Keratinocyte (primary cell): ENCODE results near the gene IFI27L2. TPM values are rescaled to one million over a fixed set of nuclear protein-coding genes. Genes with fewer than 3 reads are reported as not detected.
A peak's percentile ranks its signal among the peaks of the same experiment; 100 is the strongest.

Experiments
- DNase-seq: peaks from one replicate; pipeline ENCODE4 v3.0.0-alpha.2; 2011; ENCODE audit warnings: low read depth, missing footprints, low spot score
- FAIRE-seq: peaks from 2 replicates; lab custom pipeline; 2011; peaks lifted over from hg19 to GRCh38; lab: Jason Lieb, UNC
- H2AFZ ChIP-seq: 2 replicates; pipeline ENCODE4 v1.6.0; 2012; ENCODE audit warnings: low read length, control low read depth, inconsistent platforms; ENCODE audit not compliant: control insufficient read depth
- H3K27ac ChIP-seq: 2 replicates; pipeline ENCODE4 v1.5.1; 2011; ENCODE audit warnings: low read length; ENCODE audit not compliant: control insufficient read depth, insufficient read depth
- H3K27me3 ChIP-seq: 3 replicates; pipeline ENCODE4 v1.6.0; 2011; ENCODE audit warnings: low read length; ENCODE audit not compliant: control insufficient read depth, insufficient read depth; ENCODE audit errors: extremely low read depth
- H3K36me3 ChIP-seq, 2 experiments: 2 replicates in 1 of 2; 3 replicates in 1 of 2; pipeline ENCODE4 v1.5.1; 2011; ENCODE audit warnings: low read length in 2 of 2, mild to moderate bottlenecking in 1 of 2; ENCODE audit not compliant: control insufficient read depth in 2 of 2, insufficient read depth in 2 of 2; ENCODE audit errors: extremely low read depth in 1 of 2
- H3K4me1 ChIP-seq: 3 replicates; pipeline ENCODE4 v1.5.1; 2011; ENCODE audit warnings: low read length; ENCODE audit not compliant: control insufficient read depth, insufficient read depth; ENCODE audit errors: extremely low read depth
- H3K4me2 ChIP-seq: 3 replicates; pipeline ENCODE4 v1.6.0; 2011; ENCODE audit warnings: low read depth, low read length; ENCODE audit not compliant: control insufficient read depth, insufficient read depth; ENCODE audit errors: extremely low read depth
- H3K4me3 ChIP-seq, 3 experiments: fragments of 200-600 bp in 1 of 3; sonication (generic) in 1 of 3; 2 replicates in 2 of 3; 3 replicates in 1 of 3; pipeline ENCODE4 v1.5.1; 2011 to 2016; ENCODE audit warnings: low read length in 3 of 3, mild to moderate bottlenecking in 3 of 3, control low read depth in 2 of 3, inconsistent platforms in 1 of 3, low read depth in 1 of 3, mixed read lengths in 1 of 3, mixed run types in 1 of 3, moderate library complexity in 1 of 3; ENCODE audit not compliant: control insufficient read depth in 2 of 3, insufficient read depth in 2 of 3; ENCODE audit errors: extremely low read depth in 1 of 3
- H3K79me2 ChIP-seq: 2 replicates; pipeline ENCODE4 v1.6.0; 2012; ENCODE audit warnings: low read length; ENCODE audit not compliant: control insufficient read depth, insufficient read depth
- H3K9ac ChIP-seq: 3 replicates; pipeline ENCODE4 v1.6.0; 2011; ENCODE audit warnings: low read length; ENCODE audit not compliant: control insufficient read depth, insufficient read depth; ENCODE audit errors: extremely low read depth
- H3K9me1 ChIP-seq: 3 replicates; pipeline ENCODE4 v1.6.0; 2011; ENCODE audit warnings: low read length; ENCODE audit not compliant: control insufficient read depth, insufficient read depth; ENCODE audit errors: extremely low read depth
- H3K9me3 ChIP-seq: 2 replicates; pipeline ENCODE4 v1.5.1; 2012; ENCODE audit warnings: low read depth, low read length; ENCODE audit not compliant: control insufficient read depth
- H4K20me1 ChIP-seq: 3 replicates; pipeline ENCODE4 v1.6.0; 2011; ENCODE audit warnings: low read length; ENCODE audit not compliant: control insufficient read depth, insufficient read depth; ENCODE audit errors: extremely low read depth
- CTCF ChIP-seq, 3 experiments: IDR thresholded peaks in 1 of 3; conservative IDR thresholded peaks in 1 of 3; optimal IDR thresholded peaks in 1 of 3; 2 replicates in 2 of 3; 3 replicates in 1 of 3; pipeline versions ENCODE3 to v1.5.1; 2011; ENCODE audit warnings: low read length in 3 of 3, mild to moderate bottlenecking in 3 of 3, moderate library complexity in 2 of 3, control low read depth in 1 of 3, inconsistent platforms in 1 of 3; ENCODE audit not compliant: insufficient read depth in 2 of 3; ENCODE audit errors: extremely low read depth in 1 of 3
- EZH2 ChIP-seq: IDR thresholded peaks from one replicate; pipeline ENCODE4 v1.6.1; 2012; ENCODE audit warnings: inconsistent platforms, mild to moderate bottlenecking, low read length, moderate library complexity
- dilution Hi-C: fragments of 300-500 bp; cut with MboI; formaldehyde crosslinking; loops from one replicate; pipeline ENCODE4 v1.7.0; 2020; ENCODE audit warnings: low sequenced_read_pairs; ENCODE audit not compliant: extremely low pct_ligation_motif_present
- polyA plus RNA-seq, 5 experiments: library from polyadenylated mRNA; depleted of rRNA in 3 of 5; stranded (reverse) in 3 of 5; stranded (forward) in 1 of 5; unstranded in 1 of 5; fragments of >200 nt; gene quantifications; 1 replicate in 1 of 5; 2 replicates in 3 of 5; 3 replicates in 1 of 5; pipeline versions ENCODE4 v1.2.1 to v1.2.3, GENCODE V29; 2011 to 2012; ENCODE audit warnings: missing spikeins in 2 of 5, low read depth in 1 of 5, low replicate concordance in 1 of 5

Gene IFI27L2
- polyA plus RNA-seq, 1 donor (not counting 4 experiments of a cell fraction or from before 2014, with no cell fraction given), result 67.5 TPM

- no peak overlapping the region for H3K4me2 ChIP-seq
- peaks cover 12% of the 10 kb centered on the region for H3K79me2 ChIP-seq
- no peaks in the 10 kb centered on the region for H3K9me1 ChIP-seq
- no peak for DNase-seq
- FAIRE-seq, result no peak
- no peak for TF ChIP-seq EZH2
- TF ChIP-seq CTCF (optimal IDR thresholded peaks at IDR 0.05 in 1 of 3, IDR thresholded peaks at IDR 0.05 in 1 of 3, conservative IDR thresholded peaks at IDR 0.05 in 1 of 3; ENCODE audit: extremely low read depth in 1 of 3, insufficient read depth in 2 of 3, low read length in 3 of 3), result no peak
- peaks cover 17% of the 10 kb centered on the region for H3K4me1 ChIP-seq
- H3K36me3 ChIP-seq, result no peaks in the 10 kb centered on the region
- no peaks in the 10 kb centered on the region for H3K27me3 ChIP-seq
- no peaks in the 10 kb centered on the region for H4K20me1 ChIP-seq
- peak overlapping the region in 1 of 3 experiments; percentile 71 for H3K4me3 ChIP-seq
- dilution Hi-C loops, result no loop called here
- H3K9ac ChIP-seq, result no peak overlapping the region
- H2AFZ ChIP-seq, result peak overlapping the region; percentile 77
- H3K9me3 ChIP-seq, result no peaks in the 10 kb centered on the region
- peak overlapping the region; percentile 54 for H3K27ac ChIP-seq
Observed at GRCh38 chr14:94109915-94110250, 19.5 kb downstream of the IFI27L2 start.

- Histone ChIP-seq H3K4me2 (no peak overlapping the region), H3K36me3 (no peaks in the 10 kb centered on the region), H3K79me2 (no peaks in the 10 kb centered on the region), H3K4me3 (no peak overlapping the region), H3K9me3 (no peaks in the 10 kb centered on the region), H3K4me1 (peaks cover 4% of the 10 kb centered on the region), H3K9me1 (no peaks in the 10 kb centered on the region), H4K20me1 (no peaks in the 10 kb centered on the region), H2AFZ (no peak overlapping the region), H3K27me3 (no peaks in the 10 kb centered on the region), H3K9ac (no peak overlapping the region), H3K27ac (no peak overlapping the region)
- dilution Hi-C loops, result no loop called here
- TF ChIP-seq CTCF (optimal IDR thresholded peaks at IDR 0.05 in 1 of 3, IDR thresholded peaks at IDR 0.05 in 1 of 3, conservative IDR thresholded peaks at IDR 0.05 in 1 of 3; ENCODE audit: extremely low read depth in 1 of 3, insufficient read depth in 2 of 3, low read length in 3 of 3) (no peak), EZH2 (no peak)
- no peak for DNase-seq
- FAIRE-seq, result no peak
Observed at GRCh38 chr14:94104731-94105130, 24.7 kb downstream of the IFI27L2 start.
